RWPE2 (cell line): Measurements from ENCODE around the gene TPGS2.
"Not testable (repeated sequence)": the region's sequence is repeated elsewhere in the genome, so short reads cannot be mapped to it uniquely, and the experiment has no call there.

Experiments used
- ATAC-seq: fragments of 200-7000 bp; cut with Tn5 transposase; 3 replicates; pipeline ENCODE4 v1.9.1; 2021; ENCODE audit warnings: low read depth
- DNase-seq: peaks from one replicate; pipeline ENCODE4 v3.0.0-alpha.2; 2020; ENCODE audit warnings: low spot score
- H3K27ac ChIP-seq: fragments of 450-650 bp; 2 replicates; pipeline ENCODE4 v1.5.1; 2017; ENCODE audit warnings: mild to moderate bottlenecking; ENCODE audit not compliant: poor library complexity, severe bottlenecking
- H3K27me3 ChIP-seq: fragments of 250-450 bp; sonication (Bioruptor Pico); 2 replicates; pipeline ENCODE4 v1.5.1; 2021; ENCODE audit warnings: mild to moderate bottlenecking, moderate library complexity; ENCODE audit not compliant: insufficient read depth, poor library complexity, severe bottlenecking
- H3K36me3 ChIP-seq: fragments of 250-450 bp; sonication (Bioruptor Pico); 2 replicates; pipeline ENCODE4 v1.5.1; 2020; ENCODE audit warnings: low read depth, mild to moderate bottlenecking, moderate library complexity
- H3K4me1 ChIP-seq: fragments of 250-450 bp; sonication (Bioruptor Pico); 2 replicates; pipeline ENCODE4 v1.5.1; 2021; ENCODE audit warnings: mild to moderate bottlenecking, moderate library complexity; ENCODE audit not compliant: insufficient read depth, poor library complexity, severe bottlenecking
- H3K4me3 ChIP-seq: fragments of 250-450 bp; sonication (Bioruptor Pico); 2 replicates; pipeline ENCODE4 v1.5.1; 2021; ENCODE audit warnings: mild to moderate bottlenecking, moderate library complexity; ENCODE audit not compliant: severe bottlenecking
- H3K9me3 ChIP-seq: fragments of 250-450 bp; sonication (Bioruptor Pico); 2 replicates; pipeline ENCODE4 v1.5.1; 2021; ENCODE audit warnings: mild to moderate bottlenecking, moderate library complexity; ENCODE audit not compliant: severe bottlenecking
- CTCF ChIP-seq: fragments of 450-650 bp; IDR thresholded peaks from one replicate; pipeline ENCODE4 v1.5.1; 2017; ENCODE audit warnings: mild to moderate bottlenecking, moderate library complexity; ENCODE audit not compliant: poor library complexity, severe bottlenecking

The TPGS2 gene

GRCh38 chr18:36769172-36769571 is 59.6 kb downstream of the TPGS2 start:
- no peak for TF ChIP-seq CTCF
- ATAC-seq (no peak), DNase-seq (no peak)
- Histone ChIP-seq H3K4me3 (no peak overlapping the region), H3K9me3 (no peaks in the 10 kb centered on the region), H3K27ac (no peak overlapping the region), H3K27me3 (no peaks in the 10 kb centered on the region), H3K36me3 (no peaks in the 10 kb centered on the region), H3K4me1 (no peaks in the 10 kb centered on the region)

- DNase-seq (no peak), ATAC-seq (no peak)
- TF ChIP-seq CTCF, result no peak
- Histone ChIP-seq H3K36me3 (no peaks in the 10 kb centered on the region), H3K27me3 (no peaks in the 10 kb centered on the region), H3K4me1 (no peaks in the 10 kb centered on the region), H3K4me3 (no peak overlapping the region), H3K9me3 (no peaks in the 10 kb centered on the region), H3K27ac (no peak overlapping the region)
These were observed 62.0 kb downstream of the TPGS2 start for GRCh38 chr18:36766836-36767235.

- not testable (repeated sequence) for ATAC-seq, H3K9me3 ChIP-seq, H3K36me3 ChIP-seq, H3K4me3 ChIP-seq, H3K27ac ChIP-seq, H3K4me1 ChIP-seq, DNase-seq, H3K27me3 ChIP-seq
These were observed 65.8 kb downstream of the TPGS2 start for GRCh38 chr18:36762965-36763364.

- no peak for ATAC-seq
These were observed 66.7 kb downstream of the TPGS2 start for GRCh38 chr18:36762074-36762473.

GRCh38 chr18:36761186-36761698 is 67.6 kb downstream of the TPGS2 start:
- TF ChIP-seq CTCF, result no peak
- H3K4me1 ChIP-seq, result peaks cover 6% of the 10 kb centered on the region

More at GRCh38 chr18:36762074-36762473, 66.7 kb downstream of the TPGS2 start:
- no peaks in the 10 kb centered on the region for H3K27me3 ChIP-seq
- no peaks in the 10 kb centered on the region for H3K4me1 ChIP-seq
- TF ChIP-seq CTCF, result no peak
- no peak overlapping the region for H3K4me3 ChIP-seq
- no peak overlapping the region for H3K27ac ChIP-seq
- DNase-seq, result no peak
- no peaks in the 10 kb centered on the region; the same call in 1 of the 2 replicates for H3K36me3 ChIP-seq
- H3K9me3 ChIP-seq, result no peaks in the 10 kb centered on the region

More at GRCh38 chr18:36761186-36761698, 67.6 kb downstream of the TPGS2 start:
- Histone ChIP-seq H3K27me3 (no peaks in the 10 kb centered on the region), H3K4me3 (no peak overlapping the region), H3K27ac (no peak overlapping the region), H3K9me3 (no peaks in the 10 kb centered on the region), H3K36me3 (no peaks in the 10 kb centered on the region; the same call in 1 of the 2 replicates)
- no peak for ATAC-seq
- DNase-seq, result no peak
